Measurements from ENCODE around the gene CABLES1.

CABLES1 gene

DNA sequence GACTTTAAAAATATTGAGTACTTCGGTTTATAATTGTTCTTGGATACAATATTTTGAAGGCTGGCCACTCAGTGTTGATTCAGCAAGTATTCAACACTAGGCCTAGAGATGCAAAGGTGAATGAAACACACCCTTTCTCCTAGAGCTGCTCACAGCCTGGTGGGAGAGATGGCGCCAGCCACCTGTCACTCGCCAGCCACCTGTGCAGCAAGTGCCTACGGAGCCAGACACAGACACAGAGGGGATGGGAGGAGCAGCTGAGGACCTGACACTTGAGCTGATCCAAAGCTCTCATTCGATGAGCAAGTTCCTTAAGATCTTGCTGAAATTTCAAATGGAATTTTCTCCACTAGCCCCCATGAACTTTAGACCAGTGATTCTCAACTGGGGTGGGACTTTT is 166.7 kb downstream of the CABLES1 start:
- DNase-seq (ENCODE audit: low read depth in 2 of 2): no peak

DNA sequence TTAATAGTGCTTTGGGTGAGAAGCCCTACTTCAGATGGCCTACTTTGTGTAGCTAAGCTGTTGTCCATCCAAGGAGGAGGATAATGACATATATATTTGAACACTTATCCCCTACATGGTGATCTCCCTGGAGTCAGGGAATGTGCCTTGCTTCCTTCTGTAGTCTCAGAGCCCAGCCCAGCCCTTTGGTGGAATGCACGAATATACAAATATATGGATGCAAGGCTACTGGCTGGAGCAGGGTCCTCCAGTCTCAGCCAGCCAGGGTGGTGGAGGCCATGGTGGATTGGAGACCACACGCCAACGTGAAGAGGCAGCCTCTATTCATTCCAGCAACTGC is 167.2 kb downstream of the CABLES1 start:
- DNase-seq (ENCODE audit: low read depth in 2 of 2): no peak

DNA sequence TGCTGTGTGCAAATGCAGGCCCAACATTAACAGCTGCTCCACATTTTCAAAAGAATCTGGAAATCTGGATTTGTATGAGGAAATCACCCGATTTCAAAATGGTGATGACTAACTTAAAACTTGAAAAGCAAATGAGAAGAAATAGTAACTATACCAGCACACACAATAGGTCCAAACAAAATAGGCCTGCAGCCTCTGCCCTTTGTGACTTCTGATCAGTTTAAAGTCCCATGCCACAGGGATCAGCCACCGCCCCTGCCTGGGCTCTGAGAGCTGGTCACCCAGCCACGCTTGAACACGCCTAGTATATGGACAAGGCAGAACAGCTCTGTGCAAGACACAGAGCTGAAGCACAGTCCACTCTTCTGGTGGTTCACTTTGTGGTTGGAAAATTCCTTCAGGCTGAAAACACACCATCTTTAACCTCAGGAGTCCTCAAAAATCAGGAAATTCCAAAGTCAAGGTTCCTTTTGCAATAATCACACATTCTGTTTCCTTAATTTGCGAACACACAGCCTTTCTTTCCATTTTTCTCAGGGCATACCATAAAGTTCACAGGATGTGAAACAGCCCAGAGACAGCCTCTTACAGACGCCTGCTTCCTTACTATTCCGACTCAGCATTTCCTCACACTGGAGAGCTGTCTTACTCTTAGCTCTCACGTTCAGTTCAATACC is 167.7 kb downstream of the CABLES1 start:
- peak; percentile 93 to 94 for DNase-seq (ENCODE audit: low read depth in 2 of 2)

DNA sequence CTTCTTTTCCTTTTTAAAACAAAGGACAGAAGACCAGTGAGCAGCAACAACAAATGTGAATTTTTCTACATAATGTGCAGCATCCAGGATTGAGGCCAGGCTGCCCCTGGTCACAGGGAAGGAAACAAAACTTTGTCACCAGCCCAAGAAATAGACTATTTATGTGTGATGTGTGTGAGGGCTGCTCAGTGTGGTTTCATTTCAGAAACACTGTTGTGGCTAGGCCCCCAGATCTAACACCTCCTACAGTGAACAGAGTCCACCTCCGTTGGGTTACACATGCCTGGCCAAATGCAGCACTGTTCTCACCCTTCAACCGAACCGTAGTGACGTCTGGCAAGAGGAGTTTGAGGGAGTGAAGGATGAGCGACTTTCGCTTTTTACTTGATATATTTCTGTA is 171.5 kb downstream of the CABLES1 start:
- DNase-seq (ENCODE audit: low read depth in 2 of 2): no peak

DNA sequence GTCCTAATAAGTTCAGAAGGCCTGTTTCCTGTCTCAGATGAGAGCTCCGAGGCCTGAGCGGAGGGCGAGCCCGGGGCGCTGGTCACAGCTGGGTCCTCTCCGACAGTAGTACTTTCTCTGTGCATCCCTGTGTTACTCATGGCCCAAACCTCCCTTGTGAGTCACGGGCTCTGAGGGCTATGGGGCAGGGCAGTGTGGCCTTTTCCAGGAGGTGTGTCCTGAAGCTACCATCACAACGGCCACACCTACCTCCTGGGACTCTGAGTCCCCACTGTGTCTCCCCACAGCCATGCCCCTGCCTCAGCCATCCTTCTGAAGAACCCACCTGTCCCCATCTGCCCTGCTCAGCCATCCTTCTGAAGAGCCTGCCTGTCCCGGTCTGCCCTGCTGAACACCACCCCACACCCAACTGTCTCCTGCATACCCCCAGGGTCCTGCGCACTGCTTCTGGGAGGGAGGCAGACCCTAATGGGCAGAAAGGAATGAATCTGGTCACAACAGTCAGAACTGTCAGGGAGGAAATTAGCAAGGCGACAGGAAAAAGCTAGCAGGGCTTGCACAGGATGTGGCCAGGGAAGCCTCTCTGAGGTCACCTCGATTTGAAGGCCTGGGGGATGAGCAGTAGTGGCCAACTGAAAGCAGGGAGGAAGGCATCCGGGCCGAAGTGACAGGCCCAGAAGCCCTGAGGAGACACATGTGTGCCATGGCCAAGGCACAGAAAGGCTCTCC is 172.4 kb downstream of the CABLES1 start:
- DNase-seq (ENCODE audit: low read depth in 2 of 2): no peak

Data from fibroblast of skin of left biceps (primary cell).